NT2/D1 (cell line): ENCODE measurements around the gene TNFSF4.

ENCODE experiments used
- YY1 ChIP-seq: IDR thresholded peaks from 2 replicates; pipeline ENCODE4 v1.6.1; 2011; ENCODE audit not compliant: insufficient read length, insufficient read depth
- ZNF274 ChIP-seq: IDR thresholded peaks from 2 replicates; pipeline ENCODE4 v1.6.1; 2011; ENCODE audit warnings: mild to moderate bottlenecking, low read depth, low read length

DNA sequence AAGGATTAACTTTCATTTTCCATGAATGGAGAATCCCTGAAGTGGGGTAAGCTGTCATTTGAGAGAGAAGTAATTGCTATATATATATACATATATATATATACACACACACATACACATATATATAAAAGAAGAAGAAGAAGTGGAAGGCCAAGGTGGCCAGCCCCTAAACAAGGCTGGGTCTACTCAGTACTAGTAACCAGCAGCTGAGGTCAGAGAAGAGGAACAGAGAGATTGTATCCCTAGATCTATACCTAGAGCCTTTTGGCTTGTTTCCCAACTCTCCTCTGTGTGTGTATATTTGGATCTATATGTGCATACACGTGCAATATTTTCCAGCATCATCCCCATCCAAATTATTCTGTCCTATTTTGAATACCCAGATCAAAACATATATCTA, 5.2 kb downstream of the TNFSF4 start:
- TF ChIP-seq YY1 (no peak), ZNF274 (no peak)
